PC-9 (cell line): ENCODE measurements around the gene AP5B1.

Experiments used
- EZH2 ChIP-seq: fragments of 200-600 bp; sonication (generic); IDR thresholded peaks from 2 replicates; pipeline ENCODE4 v1.8.0; 2017; ENCODE audit warnings: antibody characterized with exemption, low read depth
- TF ChIP-seq, protein P1 (sequence below): fragments of 200-600 bp; sonication (generic); conservative IDR thresholded peaks from 2 replicates; pipeline ENCODE4 v1.6.1; 2017; ENCODE audit warnings: mixed run types, antibody characterized with exemption, mild to moderate bottlenecking, moderate library complexity

DNA sequence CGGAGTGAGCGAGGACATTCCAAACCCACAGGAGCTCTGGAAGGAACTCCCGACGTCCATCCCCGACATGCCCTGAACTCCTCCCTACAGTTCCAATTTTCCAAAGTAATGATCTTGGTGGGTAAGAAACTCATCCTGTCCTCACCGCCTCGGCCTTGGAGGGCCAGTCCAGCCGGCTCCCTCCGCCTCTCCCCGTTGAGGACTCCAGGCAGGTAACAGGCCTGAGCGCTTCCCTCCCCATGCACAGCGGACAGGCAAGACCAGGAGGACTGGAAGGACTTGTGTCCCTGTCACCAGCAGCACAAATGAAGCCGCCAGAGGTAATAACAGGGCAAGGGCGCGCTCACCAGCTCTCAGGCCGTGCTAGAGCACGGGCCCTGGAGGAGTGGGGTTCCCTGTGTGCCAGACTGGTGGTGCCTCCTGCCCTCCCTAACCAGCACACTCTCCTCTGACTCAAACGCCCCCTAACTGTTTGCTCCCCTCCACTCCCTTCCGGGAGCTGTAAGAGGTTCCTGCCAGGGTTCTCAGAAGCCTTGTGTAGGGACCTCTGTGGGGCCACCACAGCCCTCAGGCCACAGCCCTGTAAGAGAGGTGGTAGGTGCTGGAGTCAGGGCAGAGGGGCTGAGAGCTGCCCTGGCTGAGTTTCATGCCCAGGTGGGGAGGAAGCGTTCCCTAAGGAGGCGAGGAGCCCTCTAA is 23.2 kb upstream of the AP5B1 start:
- TF ChIP-seq, protein P1, sequence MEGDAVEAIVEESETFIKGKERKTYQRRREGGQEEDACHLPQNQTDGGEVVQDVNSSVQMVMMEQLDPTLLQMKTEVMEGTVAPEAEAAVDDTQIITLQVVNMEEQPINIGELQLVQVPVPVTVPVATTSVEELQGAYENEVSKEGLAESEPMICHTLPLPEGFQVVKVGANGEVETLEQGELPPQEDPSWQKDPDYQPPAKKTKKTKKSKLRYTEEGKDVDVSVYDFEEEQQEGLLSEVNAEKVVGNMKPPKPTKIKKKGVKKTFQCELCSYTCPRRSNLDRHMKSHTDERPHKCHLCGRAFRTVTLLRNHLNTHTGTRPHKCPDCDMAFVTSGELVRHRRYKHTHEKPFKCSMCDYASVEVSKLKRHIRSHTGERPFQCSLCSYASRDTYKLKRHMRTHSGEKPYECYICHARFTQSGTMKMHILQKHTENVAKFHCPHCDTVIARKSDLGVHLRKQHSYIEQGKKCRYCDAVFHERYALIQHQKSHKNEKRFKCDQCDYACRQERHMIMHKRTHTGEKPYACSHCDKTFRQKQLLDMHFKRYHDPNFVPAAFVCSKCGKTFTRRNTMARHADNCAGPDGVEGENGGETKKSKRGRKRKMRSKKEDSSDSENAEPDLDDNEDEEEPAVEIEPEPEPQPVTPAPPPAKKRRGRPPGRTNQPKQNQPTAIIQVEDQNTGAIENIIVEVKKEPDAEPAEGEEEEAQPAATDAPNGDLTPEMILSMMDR = no peak
- TF ChIP-seq EZH2 = no peak
